ENCODE results near the gene EHMT1.

DNA sequence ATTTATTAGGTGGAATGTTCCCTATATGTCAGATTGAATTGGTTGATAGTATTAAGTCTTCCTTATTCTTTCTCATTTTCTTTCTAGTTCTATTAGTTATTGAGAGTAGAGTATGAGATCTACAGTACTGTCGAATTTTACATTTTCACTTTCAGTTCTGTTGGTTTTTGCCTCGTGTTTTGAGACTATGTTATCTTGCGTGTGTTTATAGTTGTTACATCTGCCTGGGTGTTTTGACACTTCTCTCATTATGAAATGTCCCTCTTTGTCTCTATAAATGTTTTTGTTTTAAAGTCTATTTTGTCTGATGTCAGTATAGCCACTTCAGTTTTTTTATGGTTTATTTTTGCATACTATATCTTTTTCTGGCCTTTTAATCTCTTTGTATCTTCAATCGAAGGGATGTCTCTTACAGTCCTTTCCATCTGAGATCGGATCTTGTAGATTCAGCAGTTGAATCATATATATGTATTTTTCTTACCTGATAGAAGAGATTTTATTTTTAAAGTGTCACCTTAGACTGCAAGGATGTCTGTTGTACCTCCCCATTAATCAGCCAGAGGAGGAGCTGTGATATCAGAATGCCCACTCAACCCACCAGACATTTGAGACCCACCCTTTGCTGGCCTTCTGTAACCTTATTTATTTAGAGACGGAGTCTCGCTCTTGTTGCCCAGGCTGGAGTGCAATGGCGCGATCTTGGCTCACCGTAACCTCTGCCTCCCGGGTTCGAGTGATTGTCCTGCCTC is 20.7 kb downstream of the EHMT1 start:
- TF ChIP-seq, protein P1, sequence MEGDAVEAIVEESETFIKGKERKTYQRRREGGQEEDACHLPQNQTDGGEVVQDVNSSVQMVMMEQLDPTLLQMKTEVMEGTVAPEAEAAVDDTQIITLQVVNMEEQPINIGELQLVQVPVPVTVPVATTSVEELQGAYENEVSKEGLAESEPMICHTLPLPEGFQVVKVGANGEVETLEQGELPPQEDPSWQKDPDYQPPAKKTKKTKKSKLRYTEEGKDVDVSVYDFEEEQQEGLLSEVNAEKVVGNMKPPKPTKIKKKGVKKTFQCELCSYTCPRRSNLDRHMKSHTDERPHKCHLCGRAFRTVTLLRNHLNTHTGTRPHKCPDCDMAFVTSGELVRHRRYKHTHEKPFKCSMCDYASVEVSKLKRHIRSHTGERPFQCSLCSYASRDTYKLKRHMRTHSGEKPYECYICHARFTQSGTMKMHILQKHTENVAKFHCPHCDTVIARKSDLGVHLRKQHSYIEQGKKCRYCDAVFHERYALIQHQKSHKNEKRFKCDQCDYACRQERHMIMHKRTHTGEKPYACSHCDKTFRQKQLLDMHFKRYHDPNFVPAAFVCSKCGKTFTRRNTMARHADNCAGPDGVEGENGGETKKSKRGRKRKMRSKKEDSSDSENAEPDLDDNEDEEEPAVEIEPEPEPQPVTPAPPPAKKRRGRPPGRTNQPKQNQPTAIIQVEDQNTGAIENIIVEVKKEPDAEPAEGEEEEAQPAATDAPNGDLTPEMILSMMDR (IDR thresholded peaks at IDR 0.05; ENCODE audit: insufficient read depth, low read length), result no peak
- TF ChIP-seq, protein P2, sequence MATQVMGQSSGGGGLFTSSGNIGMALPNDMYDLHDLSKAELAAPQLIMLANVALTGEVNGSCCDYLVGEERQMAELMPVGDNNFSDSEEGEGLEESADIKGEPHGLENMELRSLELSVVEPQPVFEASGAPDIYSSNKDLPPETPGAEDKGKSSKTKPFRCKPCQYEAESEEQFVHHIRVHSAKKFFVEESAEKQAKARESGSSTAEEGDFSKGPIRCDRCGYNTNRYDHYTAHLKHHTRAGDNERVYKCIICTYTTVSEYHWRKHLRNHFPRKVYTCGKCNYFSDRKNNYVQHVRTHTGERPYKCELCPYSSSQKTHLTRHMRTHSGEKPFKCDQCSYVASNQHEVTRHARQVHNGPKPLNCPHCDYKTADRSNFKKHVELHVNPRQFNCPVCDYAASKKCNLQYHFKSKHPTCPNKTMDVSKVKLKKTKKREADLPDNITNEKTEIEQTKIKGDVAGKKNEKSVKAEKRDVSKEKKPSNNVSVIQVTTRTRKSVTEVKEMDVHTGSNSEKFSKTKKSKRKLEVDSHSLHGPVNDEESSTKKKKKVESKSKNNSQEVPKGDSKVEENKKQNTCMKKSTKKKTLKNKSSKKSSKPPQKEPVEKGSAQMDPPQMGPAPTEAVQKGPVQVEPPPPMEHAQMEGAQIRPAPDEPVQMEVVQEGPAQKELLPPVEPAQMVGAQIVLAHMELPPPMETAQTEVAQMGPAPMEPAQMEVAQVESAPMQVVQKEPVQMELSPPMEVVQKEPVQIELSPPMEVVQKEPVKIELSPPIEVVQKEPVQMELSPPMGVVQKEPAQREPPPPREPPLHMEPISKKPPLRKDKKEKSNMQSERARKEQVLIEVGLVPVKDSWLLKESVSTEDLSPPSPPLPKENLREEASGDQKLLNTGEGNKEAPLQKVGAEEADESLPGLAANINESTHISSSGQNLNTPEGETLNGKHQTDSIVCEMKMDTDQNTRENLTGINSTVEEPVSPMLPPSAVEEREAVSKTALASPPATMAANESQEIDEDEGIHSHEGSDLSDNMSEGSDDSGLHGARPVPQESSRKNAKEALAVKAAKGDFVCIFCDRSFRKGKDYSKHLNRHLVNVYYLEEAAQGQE (IDR thresholded peaks at IDR 0.05; ENCODE audit: insufficient replicate concordance, low read depth), result no peak
- TF ChIP-seq POLR2AphosphoS5 (IDR thresholded peaks at IDR 0.05; ENCODE audit: low read depth), result no peak
